Stimulated activated CD8-positive, alpha-beta memory T cell treated with anti-CD3 and anti-CD28 coated beads, Interleukin-2, amount 100 ng/mL, for 48 hours (primary cell): ENCODE results near the gene PCDH1.

Source experiments
- DNase-seq, 2 donors: peaks; one replicate each; pipeline ENCODE4 v3.0.0-alpha.2; 2020; ENCODE audit warnings: low read depth in 2 of 2

PCDH1 gene

GRCh38 chr5:141853895-141854626 is 24.1 kb downstream of the PCDH1 start:
- no peak for DNase-seq

- no peak for DNase-seq
Measured at GRCh38 chr5:141852448-141852847, 25.8 kb downstream of the PCDH1 start.

GRCh38 chr5:141851195-141851874 is 26.9 kb downstream of the PCDH1 start:
- no peak for DNase-seq

- no peak for DNase-seq
Measured at GRCh38 chr5:141850786-141851185, 27.4 kb downstream of the PCDH1 start.

GRCh38 chr5:141850244-141850768 is 27.9 kb downstream of the PCDH1 start:
- no peak for DNase-seq

GRCh38 chr5:141849415-141850243 is 28.6 kb downstream of the PCDH1 start:
- peak; percentile 61 to 63 for DNase-seq

- peak; percentile 14 to 33 for DNase-seq
Measured at GRCh38 chr5:141848744-141849414, 29.3 kb downstream of the PCDH1 start.

GRCh38 chr5:141846031-141846430 is 32.2 kb downstream of the PCDH1 start:
- DNase-seq: no peak

- peak in 1 of 2 donors; percentile 8 for DNase-seq
Measured at GRCh38 chr5:141845371-141845851, 32.8 kb downstream of the PCDH1 start.

- DNase-seq: no peak
Measured at GRCh38 chr5:141844414-141845097, 33.7 kb downstream of the PCDH1 start.

GRCh38 chr5:141843156-141843927 is 34.9 kb downstream of the PCDH1 start:
- DNase-seq: no peak

- DNase-seq: no peak
Measured at GRCh38 chr5:141841378-141842180, 36.6 kb downstream of the PCDH1 start.

- DNase-seq: no peak
Measured at GRCh38 chr5:141840826-141841360, 37.3 kb downstream of the PCDH1 start.

- no peak for DNase-seq
Measured at GRCh38 chr5:141840280-141840812, 37.9 kb downstream of the PCDH1 start.

- no peak for DNase-seq
Measured at GRCh38 chr5:141839015-141839513, 39.1 kb downstream of the PCDH1 start.

- DNase-seq: no peak
Measured at GRCh38 chr5:141838326-141839014, 39.7 kb downstream of the PCDH1 start.

- no peak for DNase-seq
Measured at GRCh38 chr5:141835928-141836670, 42.1 kb downstream of the PCDH1 start.
